PFSK-1 (cell line): ENCODE results near the gene FPR3.

ENCODE experiments used
- FOXP2 ChIP-seq: optimal IDR thresholded peaks from 2 replicates; pipeline ENCODE3; 2011; ENCODE audit warnings: borderline replicate concordance, control low read depth, inconsistent platforms; ENCODE audit not compliant: insufficient read depth; ENCODE audit errors: extremely low read length, extremely low read depth
- POLR2AphosphoS5 ChIP-seq: IDR thresholded peaks from 2 replicates; pipeline ENCODE4 v1.6.1; 2012; ENCODE audit warnings: low read depth, mild to moderate bottlenecking, control low read depth, low read length, moderate library complexity
- SIN3A ChIP-seq: IDR thresholded peaks from 2 replicates; pipeline ENCODE4 v1.6.1; 2012; ENCODE audit warnings: mild to moderate bottlenecking, low read length, moderate library complexity, borderline replicate concordance; ENCODE audit not compliant: insufficient read depth
- TAF1 ChIP-seq: IDR thresholded peaks from 2 replicates; pipeline ENCODE4 v1.6.1; 2012; ENCODE audit warnings: low read length, control low read depth, borderline replicate concordance; ENCODE audit not compliant: insufficient read depth
- TF ChIP-seq, protein P1 (sequence below), 2 experiments: IDR thresholded peaks; 2 replicates each; pipeline versions ENCODE4 v1.6.1 to v1.8.0; 2011 to 2012; ENCODE audit warnings: low read depth in 2 of 2, low read length in 2 of 2, control low read depth in 1 of 2, inconsistent platforms in 1 of 2, mild to moderate bottlenecking in 1 of 2, moderate library complexity in 1 of 2; ENCODE audit not compliant: insufficient read depth in 1 of 2

Gene FPR3

DNA sequence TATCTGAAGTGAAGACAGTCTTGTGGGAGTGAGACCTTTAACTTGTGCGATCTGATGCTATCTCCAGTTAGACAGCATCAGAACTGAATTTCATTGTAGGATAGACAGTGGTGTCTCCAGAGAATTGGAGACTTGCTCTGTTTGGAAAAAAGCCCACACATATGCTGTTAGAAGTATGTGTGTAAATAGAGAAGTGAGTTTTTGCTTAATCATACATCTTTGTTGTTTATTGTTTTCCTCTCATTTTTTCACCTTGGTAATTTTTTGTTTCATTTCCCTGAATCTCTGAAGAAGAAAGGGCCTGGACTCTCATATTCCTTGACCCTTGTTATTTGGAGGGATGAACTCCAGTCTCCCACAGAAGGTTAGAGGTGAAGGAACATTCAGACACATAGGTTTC is 21.8 kb downstream of the FPR3 start:
- no peak for TF ChIP-seq TAF1
- no peak for TF ChIP-seq SIN3A
- TF ChIP-seq, protein P1, sequence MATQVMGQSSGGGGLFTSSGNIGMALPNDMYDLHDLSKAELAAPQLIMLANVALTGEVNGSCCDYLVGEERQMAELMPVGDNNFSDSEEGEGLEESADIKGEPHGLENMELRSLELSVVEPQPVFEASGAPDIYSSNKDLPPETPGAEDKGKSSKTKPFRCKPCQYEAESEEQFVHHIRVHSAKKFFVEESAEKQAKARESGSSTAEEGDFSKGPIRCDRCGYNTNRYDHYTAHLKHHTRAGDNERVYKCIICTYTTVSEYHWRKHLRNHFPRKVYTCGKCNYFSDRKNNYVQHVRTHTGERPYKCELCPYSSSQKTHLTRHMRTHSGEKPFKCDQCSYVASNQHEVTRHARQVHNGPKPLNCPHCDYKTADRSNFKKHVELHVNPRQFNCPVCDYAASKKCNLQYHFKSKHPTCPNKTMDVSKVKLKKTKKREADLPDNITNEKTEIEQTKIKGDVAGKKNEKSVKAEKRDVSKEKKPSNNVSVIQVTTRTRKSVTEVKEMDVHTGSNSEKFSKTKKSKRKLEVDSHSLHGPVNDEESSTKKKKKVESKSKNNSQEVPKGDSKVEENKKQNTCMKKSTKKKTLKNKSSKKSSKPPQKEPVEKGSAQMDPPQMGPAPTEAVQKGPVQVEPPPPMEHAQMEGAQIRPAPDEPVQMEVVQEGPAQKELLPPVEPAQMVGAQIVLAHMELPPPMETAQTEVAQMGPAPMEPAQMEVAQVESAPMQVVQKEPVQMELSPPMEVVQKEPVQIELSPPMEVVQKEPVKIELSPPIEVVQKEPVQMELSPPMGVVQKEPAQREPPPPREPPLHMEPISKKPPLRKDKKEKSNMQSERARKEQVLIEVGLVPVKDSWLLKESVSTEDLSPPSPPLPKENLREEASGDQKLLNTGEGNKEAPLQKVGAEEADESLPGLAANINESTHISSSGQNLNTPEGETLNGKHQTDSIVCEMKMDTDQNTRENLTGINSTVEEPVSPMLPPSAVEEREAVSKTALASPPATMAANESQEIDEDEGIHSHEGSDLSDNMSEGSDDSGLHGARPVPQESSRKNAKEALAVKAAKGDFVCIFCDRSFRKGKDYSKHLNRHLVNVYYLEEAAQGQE (IDR thresholded peaks at IDR 0.05; ENCODE audit: insufficient read depth in 1 of 2, low read depth in 2 of 2, low read length in 2 of 2), result no peak
- no peak for TF ChIP-seq POLR2AphosphoS5
- no peak for TF ChIP-seq FOXP2

DNA sequence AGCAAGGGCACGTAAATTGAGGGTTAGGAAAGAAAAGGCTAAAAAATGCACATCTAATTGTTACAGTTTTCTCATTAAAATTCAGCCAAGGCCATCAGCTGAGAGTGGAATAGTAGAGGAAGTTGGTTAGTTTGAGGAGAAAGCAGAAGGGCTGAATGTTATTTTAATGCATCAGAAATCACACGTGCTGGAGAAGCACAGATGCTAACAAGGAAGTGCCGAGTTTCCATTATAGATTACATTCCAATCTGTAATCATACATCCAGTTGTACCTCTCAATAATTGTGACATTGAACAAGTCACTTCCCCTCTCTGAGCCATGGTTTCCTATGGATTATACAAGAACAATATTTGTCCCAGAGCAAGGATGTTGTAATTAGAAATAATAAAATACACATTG is 25.1 kb downstream of the FPR3 start:
- TF ChIP-seq, protein P1 (IDR thresholded peaks at IDR 0.05; ENCODE audit: insufficient read depth in 1 of 2, low read depth in 2 of 2, low read length in 2 of 2), result no peak
- TF ChIP-seq POLR2AphosphoS5 (no peak), FOXP2 (no peak), TAF1 (no peak), SIN3A (no peak)

DNA sequence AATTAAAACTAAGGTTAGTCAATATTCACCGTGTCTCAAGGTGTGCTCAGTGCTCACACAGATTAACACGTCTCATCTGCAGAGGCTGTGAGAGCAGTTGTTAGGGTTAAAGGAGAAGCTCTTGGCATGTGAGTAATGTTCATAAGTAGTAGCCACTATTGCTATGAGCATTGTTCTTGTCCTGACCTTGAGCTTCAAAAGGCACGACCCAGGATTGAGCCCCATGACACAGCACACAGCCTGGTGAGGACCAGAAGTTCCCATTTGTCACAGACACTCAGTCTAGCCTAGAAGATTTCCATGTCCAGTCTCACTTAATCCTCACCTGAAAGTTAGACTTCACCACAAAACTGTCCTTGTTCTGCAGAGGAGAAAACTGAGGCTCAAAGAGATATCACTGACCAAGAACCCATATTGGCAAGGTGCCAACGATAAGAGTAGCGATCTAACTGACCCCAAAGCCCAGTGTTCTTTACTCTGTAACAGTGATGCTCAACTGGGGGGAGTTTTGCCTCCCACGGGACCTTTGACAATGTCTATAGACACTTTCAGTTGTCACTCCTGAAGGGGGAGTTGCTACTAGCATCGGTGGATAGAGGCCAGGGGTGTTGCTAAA is 26.0 kb downstream of the FPR3 start:
- TF ChIP-seq, protein P1 (IDR thresholded peaks at IDR 0.05; ENCODE audit: insufficient read depth in 1 of 2, low read depth in 2 of 2, low read length in 2 of 2), result no peak
- TF ChIP-seq POLR2AphosphoS5, result no peak
- no peak for TF ChIP-seq FOXP2

DNA sequence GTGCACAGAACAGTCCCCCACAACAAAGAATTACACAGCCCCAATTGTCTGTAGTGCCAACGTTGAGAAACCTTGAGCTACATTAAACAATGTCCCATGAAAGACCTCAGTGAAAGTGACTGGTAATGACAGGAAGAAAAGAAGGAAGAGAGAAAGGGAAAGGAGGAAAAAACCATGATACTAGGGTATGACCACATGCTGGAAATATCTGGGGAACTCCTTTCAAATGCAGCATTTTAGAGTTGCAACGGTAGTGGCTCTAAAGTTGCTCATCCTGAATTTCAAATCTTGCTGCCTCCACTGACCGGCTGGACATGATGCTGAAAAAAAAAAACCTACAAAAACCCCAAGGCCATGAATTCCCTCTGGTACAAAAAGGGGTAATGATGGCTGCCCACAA is 26.5 kb downstream of the FPR3 start:
- TF ChIP-seq TAF1, result no peak
- TF ChIP-seq FOXP2, result no peak
- TF ChIP-seq, protein P1 (IDR thresholded peaks at IDR 0.05; ENCODE audit: insufficient read depth in 1 of 2, low read depth in 2 of 2, low read length in 2 of 2), result no peak
- no peak for TF ChIP-seq SIN3A
- TF ChIP-seq POLR2AphosphoS5, result no peak

DNA sequence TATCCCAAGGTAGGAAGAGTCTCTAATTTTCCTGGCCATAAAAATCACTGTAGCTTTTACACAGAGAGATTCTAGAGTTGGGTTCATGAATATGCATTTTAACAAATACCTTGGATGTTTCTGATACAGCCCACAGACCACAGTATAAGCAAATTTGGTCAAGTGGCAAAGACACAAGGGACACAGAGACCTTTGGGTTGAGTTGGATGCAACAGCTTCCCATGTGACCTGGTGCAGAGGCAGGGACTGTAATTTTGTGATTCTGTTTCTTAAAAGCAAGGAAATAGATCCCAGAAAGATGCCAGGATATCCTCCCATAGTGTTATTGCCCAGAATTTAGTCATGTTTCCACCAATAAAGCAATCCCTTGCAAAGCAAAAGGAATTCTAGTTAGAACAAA is 27.0 kb downstream of the FPR3 start:
- TF ChIP-seq SIN3A, result no peak
- TF ChIP-seq TAF1, result no peak
- TF ChIP-seq FOXP2, result no peak
